Mucosa of descending colon (tissue), 3 donors: ENCODE data around the gene GPR162. TPM values are rescaled to one million over a fixed set of nuclear protein-coding genes. Genes with fewer than 3 reads are reported as not detected.

ENCODE experiments used
- ATAC-seq: fragments of 200-7000 bp; cut with Tn5 transposase; one replicate; pipeline ENCODE4 v1.9.1; 2020; ENCODE audit warnings: mild to moderate bottlenecking, moderate library complexity
- DNase-seq, 3 donors: peaks; one replicate each; pipeline ENCODE4 v3.0.0-alpha.2; 2020
- H3K36me3 ChIP-seq: fragments of 200-600 bp; one replicate; pipeline ENCODE4 v1.8.0; 2021; ENCODE audit warnings: low read depth, mild to moderate bottlenecking
- H3K4me1 ChIP-seq: fragments of 200-600 bp; one replicate; pipeline ENCODE4 v1.8.0; 2021; ENCODE audit warnings: low read depth, mild to moderate bottlenecking
- H3K4me3 ChIP-seq: fragments of 200-600 bp; one replicate; pipeline ENCODE4 v1.8.0; 2021; ENCODE audit warnings: mild to moderate bottlenecking
- H3K9me3 ChIP-seq: fragments of 200-600 bp; one replicate; pipeline ENCODE4 v1.8.0; 2021; ENCODE audit warnings: mild to moderate bottlenecking
- intact Hi-C, 2 donors: fragments of 100-400 bp; cut with DNase I in 1 of 2; cut with micrococcal nuclease in 1 of 2; formaldehyde crosslinking; loops; one replicate each; pipeline versions ENCODE4 v1.11.0 to v1.11.1; 2022; cut with DNase I, micrococcal nuclease
- total RNA-seq, 3 donors: library from RNA; stranded (reverse); fragmentation: NEBNext Ultra II Directional in 2 of 3; extraction: Animal tissue kit (Norgen Biotek cat#: 25700) in 2 of 3; gene quantifications; one replicate each; pipeline versions ENCODE4 v1.2.1 to v1.2.4, GENCODE V29; 2021 to 2023
- TF ChIP-seq, protein P1 (sequence below): fragments of 200-600 bp; IDR thresholded peaks from one replicate; pipeline ENCODE4 v1.8.0; 2022; ENCODE audit warnings: antibody characterized with exemption, mild to moderate bottlenecking
- donor health status: DM: no; HTN: no; CAD: no; lungs with moderate emphysema.
- donor health status: DM: no; HTN: no; CAD: no.
- donor health status: DM: no; HTN: yes; CAD: no.

The GPR162 gene
- total RNA-seq, 3 donors from 2014 or later: 1.7 to 18.6 (median 3.1) TPM

DNA sequence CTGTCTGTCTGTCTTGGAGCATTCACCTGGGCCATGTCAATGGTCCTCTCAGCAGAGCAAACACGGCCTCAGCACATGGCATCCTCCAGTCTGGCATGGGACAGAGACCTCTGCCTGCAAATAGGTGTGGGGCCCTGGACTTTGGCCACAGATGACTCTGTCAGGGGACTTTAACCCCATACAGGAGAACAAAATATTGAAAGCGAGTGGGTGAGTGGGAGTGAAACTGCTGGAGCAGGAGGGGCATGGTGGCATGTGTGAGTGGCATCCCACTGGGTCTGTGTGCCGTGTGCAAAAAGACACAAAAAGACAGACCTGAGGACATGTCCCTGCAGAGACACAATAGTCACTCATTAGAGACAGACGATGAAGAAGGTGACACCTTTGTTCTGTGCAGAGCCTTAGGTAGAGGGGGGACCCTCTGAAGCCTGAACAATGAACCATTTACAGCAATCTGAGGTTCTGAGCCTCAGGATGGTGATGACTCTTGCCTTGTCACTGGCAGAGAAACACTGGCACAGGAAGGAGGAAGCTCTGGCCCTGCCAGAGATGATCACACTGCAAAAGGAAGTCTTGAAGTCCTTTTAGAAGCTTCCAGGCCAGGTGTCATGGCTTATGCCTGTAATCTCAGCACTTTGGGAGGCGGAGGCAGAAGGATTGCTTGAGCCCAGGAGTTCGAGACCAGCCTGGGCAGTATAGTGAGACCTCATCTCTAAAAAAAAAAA is 41.8 kb upstream of the GPR162 start:
- TF ChIP-seq, protein P1, sequence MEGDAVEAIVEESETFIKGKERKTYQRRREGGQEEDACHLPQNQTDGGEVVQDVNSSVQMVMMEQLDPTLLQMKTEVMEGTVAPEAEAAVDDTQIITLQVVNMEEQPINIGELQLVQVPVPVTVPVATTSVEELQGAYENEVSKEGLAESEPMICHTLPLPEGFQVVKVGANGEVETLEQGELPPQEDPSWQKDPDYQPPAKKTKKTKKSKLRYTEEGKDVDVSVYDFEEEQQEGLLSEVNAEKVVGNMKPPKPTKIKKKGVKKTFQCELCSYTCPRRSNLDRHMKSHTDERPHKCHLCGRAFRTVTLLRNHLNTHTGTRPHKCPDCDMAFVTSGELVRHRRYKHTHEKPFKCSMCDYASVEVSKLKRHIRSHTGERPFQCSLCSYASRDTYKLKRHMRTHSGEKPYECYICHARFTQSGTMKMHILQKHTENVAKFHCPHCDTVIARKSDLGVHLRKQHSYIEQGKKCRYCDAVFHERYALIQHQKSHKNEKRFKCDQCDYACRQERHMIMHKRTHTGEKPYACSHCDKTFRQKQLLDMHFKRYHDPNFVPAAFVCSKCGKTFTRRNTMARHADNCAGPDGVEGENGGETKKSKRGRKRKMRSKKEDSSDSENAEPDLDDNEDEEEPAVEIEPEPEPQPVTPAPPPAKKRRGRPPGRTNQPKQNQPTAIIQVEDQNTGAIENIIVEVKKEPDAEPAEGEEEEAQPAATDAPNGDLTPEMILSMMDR: no peak
- intact Hi-C loops: no loop called here
- ATAC-seq (peak; percentile 14), DNase-seq (no peak)
- H3K9me3 ChIP-seq: no peaks in the 10 kb centered on the region
- no peak overlapping the region for H3K4me3 ChIP-seq
- no peaks in the 10 kb centered on the region for H3K36me3 ChIP-seq
- peaks cover 23% of the 10 kb centered on the region for H3K4me1 ChIP-seq

DNA sequence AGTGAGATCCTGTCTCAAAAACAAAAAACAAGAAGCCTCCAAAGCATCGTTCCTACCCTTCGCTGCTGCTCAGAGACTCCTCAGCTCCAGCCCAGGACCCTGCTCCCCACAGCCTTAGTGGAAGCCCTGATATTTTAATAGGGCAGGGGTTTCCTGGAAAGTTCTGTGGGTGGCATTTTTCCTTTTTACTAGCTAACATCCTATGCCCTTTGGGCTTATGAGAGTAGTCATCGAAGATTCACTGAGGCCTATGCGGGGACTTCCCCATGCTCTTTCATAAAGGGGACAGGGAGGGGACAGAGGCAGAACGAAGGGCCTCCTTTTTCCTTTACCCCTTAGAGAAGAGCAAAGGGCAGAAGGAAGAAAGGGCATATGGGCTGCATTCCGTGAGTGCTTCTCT is 41.0 kb upstream of the GPR162 start:
- intact Hi-C loops: no loop called here
- DNase-seq (no peak), ATAC-seq (no peak)
- H3K4me1 ChIP-seq: peaks cover 18% of the 10 kb centered on the region
- H3K36me3 ChIP-seq: no peaks in the 10 kb centered on the region
- no peaks in the 10 kb centered on the region for H3K9me3 ChIP-seq
- TF ChIP-seq, protein P1: no peak
- H3K4me3 ChIP-seq: no peak overlapping the region

DNA sequence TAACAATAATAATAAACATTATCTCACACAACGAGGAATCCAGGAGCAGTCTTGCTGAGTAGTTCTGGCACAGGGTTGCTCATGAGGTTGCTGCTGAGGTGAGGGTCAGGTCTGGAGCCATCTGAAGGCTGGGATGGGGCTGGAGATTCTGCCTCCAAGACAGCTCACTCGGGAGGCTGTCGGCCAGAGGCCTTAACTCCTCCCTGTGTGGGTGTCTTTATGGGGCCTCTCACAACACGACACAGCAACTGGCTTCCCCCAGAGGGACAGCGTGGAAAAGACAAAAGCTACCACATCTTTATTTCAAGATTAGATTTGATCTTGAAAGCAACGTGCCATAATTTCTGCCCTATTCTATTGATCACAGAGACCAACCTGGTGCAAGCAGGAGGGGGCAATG is 39.5 kb upstream of the GPR162 start:
- DNase-seq (no peak), ATAC-seq (no peak)
- Histone ChIP-seq H3K36me3 (no peaks in the 10 kb centered on the region), H3K9me3 (no peaks in the 10 kb centered on the region), H3K4me1 (peaks cover 10% of the 10 kb centered on the region), H3K4me3 (no peak overlapping the region)
- TF ChIP-seq, protein P1: no peak
- intact Hi-C loops: no loop called here

DNA sequence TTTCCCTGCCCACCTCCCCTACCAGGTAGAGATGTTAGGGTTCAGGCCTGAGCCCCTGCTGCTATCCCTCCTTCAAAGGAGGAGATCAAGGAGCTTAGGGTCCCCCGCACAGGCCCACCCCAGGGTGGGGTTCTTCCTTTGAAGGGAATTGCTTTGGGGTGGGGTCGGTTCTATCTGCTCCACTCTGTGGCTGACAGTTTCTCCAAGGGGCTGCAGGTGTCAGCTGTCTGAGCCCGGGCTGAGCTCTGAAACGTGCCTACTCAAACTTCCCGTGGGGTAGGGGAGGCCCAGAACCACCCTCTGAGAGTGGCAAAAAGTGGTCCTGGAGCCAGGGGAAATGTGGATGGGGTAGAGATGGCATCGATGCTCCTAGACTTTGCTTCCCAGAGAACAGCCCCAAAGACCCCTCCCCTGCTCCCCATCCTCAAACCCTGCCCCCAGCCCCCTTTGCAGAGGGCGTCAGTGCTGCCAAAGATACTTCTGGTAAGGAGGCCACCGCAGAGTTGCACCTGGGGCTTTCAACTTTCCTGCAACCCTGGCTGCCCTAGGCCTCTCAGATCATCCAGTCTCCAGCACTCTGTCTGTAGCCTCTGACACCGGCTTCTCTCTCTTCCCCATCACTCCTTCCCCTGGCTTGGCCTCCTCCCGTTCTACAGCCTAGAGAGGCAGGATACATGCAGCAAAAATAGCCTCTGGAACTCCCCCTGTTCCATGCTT is 38.6 kb upstream of the GPR162 start:
- H3K9me3 ChIP-seq: no peaks in the 10 kb centered on the region
- no peak for DNase-seq
- no peak for ATAC-seq
- intact Hi-C loops: no loop called here
- TF ChIP-seq, protein P1: no peak
- no peak overlapping the region for H3K4me3 ChIP-seq
- peaks cover 10% of the 10 kb centered on the region for H3K4me1 ChIP-seq
- H3K36me3 ChIP-seq: no peaks in the 10 kb centered on the region

DNA sequence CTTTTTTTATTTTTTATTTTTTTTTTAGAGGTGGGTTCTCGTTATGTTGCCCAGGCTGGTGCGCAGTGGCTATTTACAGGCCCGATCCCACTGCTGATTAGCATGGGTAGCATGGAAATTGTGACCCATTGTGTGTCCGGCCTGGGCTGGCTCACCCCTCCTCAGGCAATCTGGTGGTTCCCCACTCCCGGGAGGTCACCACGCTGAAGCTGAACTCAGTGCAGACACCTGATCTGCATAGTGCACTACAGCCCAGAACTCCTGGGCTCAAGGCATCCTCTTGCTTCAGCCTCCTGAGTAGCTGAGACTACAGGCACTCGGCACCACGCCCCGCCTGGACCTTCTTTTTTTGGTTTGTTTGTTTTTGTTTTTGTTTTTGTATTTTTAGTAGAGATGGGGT is 37.8 kb upstream of the GPR162 start:
- Histone ChIP-seq H3K4me1 (peaks cover 4% of the 10 kb centered on the region), H3K36me3 (no peaks in the 10 kb centered on the region), H3K4me3 (no peak overlapping the region), H3K9me3 (no peaks in the 10 kb centered on the region)
- DNase-seq (no peak), ATAC-seq (no peak)
- intact Hi-C loops: no loop called here
- TF ChIP-seq, protein P1: no peak
